Fibroblast of lung (primary cell): Measurements from ENCODE around the gene ZG16.
"Not testable (repeated sequence)": the region's sequence is repeated elsewhere in the genome, so short reads cannot be mapped to it uniquely, and the experiment has no call there.

ENCODE experiments used
- EZH2 ChIP-seq: IDR thresholded peaks from 2 replicates; pipeline ENCODE4 v1.5.1; 2012; ENCODE audit warnings: low read length, control low read depth, mild to moderate bottlenecking; ENCODE audit errors: missing control alignments
- TF ChIP-seq, protein P1 (sequence below), 2 donors: IDR thresholded peaks in 1 of 2; conservative IDR thresholded peaks in 1 of 2; 1 replicate in 1 of 2; 2 replicates in 1 of 2; pipeline ENCODE4 v1.5.1; 2011 to 2012; ENCODE audit warnings: low read length in 2 of 2, control low read depth in 1 of 2, inconsistent platforms in 1 of 2, low read depth in 1 of 2, mild to moderate bottlenecking in 1 of 2

DNA sequence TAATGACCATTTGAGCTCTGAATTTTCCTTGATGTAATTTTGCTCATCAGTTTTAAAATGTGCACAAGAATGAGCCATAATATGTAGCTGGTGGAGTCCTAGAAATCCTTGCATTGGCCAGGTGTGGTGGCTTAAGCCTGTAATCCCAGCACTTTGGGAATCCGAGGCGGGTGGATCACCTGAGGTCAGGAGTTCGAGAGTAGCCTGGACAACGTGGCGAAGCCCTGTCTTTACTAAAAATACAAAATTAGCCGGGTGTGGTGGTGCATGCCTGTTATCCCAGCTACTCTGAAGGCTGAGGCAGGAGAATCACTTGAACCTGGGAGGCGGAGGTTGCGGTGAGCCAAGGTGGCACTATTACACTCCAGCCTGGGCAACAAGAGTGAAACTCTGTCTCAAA is 21.0 kb upstream of the ZG16 start:
- TF ChIP-seq, protein P1, sequence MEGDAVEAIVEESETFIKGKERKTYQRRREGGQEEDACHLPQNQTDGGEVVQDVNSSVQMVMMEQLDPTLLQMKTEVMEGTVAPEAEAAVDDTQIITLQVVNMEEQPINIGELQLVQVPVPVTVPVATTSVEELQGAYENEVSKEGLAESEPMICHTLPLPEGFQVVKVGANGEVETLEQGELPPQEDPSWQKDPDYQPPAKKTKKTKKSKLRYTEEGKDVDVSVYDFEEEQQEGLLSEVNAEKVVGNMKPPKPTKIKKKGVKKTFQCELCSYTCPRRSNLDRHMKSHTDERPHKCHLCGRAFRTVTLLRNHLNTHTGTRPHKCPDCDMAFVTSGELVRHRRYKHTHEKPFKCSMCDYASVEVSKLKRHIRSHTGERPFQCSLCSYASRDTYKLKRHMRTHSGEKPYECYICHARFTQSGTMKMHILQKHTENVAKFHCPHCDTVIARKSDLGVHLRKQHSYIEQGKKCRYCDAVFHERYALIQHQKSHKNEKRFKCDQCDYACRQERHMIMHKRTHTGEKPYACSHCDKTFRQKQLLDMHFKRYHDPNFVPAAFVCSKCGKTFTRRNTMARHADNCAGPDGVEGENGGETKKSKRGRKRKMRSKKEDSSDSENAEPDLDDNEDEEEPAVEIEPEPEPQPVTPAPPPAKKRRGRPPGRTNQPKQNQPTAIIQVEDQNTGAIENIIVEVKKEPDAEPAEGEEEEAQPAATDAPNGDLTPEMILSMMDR (conservative IDR thresholded peaks at IDR 0.05 in 1 of 2, IDR thresholded peaks at IDR 0.05 in 1 of 2; ENCODE audit: low read depth in 1 of 2, low read length in 2 of 2) = not testable (repeated sequence)
- not testable (repeated sequence) for TF ChIP-seq EZH2
